Liver (tissue), 3 donors: ENCODE data around the gene ETV3L.

Experiments
- SP1 ChIP-seq: IDR thresholded peaks from 2 replicates; pipeline ENCODE4 v1.6.1; 2018; ENCODE audit warnings: antibody characterized with exemption, mild to moderate bottlenecking
- YY1 ChIP-seq: IDR thresholded peaks from 2 replicates; pipeline ENCODE4 v1.6.1; 2016; ENCODE audit warnings: antibody characterized with exemption, mild to moderate bottlenecking
- TF ChIP-seq, protein P1 (sequence below): fragments of 150-350 bp; IDR thresholded peaks from 2 replicates; pipeline ENCODE4 v1.5.1; 2017; ENCODE audit warnings: improper control_type of control experiment, low read depth, low read length; ENCODE audit not compliant: missing input control
- TF ChIP-seq, protein P2 (sequence below): IDR thresholded peaks from 2 replicates; pipeline ENCODE4 v1.6.1; 2016; ENCODE audit warnings: antibody characterized with exemption, mild to moderate bottlenecking
- TF ChIP-seq, protein P3 (sequence below): IDR thresholded peaks from 2 replicates; pipeline ENCODE4 v1.6.1; 2016; ENCODE audit warnings: antibody characterized with exemption
- donor health status: healthy.
- donor health status: healthy.

DNA sequence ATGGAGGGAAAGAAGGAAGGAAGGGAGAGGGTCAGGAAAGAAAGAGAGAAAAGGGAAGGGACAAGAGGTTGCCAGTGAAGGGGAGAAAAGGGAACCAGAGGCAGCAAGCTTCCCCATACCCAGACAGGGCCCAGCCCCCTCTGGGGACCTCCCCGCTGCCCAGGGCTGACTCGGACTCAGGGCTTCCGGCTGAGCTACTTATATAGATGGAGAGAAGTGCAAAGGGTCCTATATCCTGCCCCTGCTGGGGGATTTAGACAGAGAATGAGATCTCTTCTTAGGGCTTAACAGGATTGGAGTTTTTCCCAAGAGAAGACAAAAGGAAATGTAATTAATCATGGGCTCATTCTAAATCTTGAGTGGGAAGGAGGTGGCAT is at the start of gene ETV3L:
- TF ChIP-seq, protein P1, sequence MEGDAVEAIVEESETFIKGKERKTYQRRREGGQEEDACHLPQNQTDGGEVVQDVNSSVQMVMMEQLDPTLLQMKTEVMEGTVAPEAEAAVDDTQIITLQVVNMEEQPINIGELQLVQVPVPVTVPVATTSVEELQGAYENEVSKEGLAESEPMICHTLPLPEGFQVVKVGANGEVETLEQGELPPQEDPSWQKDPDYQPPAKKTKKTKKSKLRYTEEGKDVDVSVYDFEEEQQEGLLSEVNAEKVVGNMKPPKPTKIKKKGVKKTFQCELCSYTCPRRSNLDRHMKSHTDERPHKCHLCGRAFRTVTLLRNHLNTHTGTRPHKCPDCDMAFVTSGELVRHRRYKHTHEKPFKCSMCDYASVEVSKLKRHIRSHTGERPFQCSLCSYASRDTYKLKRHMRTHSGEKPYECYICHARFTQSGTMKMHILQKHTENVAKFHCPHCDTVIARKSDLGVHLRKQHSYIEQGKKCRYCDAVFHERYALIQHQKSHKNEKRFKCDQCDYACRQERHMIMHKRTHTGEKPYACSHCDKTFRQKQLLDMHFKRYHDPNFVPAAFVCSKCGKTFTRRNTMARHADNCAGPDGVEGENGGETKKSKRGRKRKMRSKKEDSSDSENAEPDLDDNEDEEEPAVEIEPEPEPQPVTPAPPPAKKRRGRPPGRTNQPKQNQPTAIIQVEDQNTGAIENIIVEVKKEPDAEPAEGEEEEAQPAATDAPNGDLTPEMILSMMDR, result no peak
- TF ChIP-seq YY1 (no peak), SP1 (no peak)
- TF ChIP-seq, protein P2, sequence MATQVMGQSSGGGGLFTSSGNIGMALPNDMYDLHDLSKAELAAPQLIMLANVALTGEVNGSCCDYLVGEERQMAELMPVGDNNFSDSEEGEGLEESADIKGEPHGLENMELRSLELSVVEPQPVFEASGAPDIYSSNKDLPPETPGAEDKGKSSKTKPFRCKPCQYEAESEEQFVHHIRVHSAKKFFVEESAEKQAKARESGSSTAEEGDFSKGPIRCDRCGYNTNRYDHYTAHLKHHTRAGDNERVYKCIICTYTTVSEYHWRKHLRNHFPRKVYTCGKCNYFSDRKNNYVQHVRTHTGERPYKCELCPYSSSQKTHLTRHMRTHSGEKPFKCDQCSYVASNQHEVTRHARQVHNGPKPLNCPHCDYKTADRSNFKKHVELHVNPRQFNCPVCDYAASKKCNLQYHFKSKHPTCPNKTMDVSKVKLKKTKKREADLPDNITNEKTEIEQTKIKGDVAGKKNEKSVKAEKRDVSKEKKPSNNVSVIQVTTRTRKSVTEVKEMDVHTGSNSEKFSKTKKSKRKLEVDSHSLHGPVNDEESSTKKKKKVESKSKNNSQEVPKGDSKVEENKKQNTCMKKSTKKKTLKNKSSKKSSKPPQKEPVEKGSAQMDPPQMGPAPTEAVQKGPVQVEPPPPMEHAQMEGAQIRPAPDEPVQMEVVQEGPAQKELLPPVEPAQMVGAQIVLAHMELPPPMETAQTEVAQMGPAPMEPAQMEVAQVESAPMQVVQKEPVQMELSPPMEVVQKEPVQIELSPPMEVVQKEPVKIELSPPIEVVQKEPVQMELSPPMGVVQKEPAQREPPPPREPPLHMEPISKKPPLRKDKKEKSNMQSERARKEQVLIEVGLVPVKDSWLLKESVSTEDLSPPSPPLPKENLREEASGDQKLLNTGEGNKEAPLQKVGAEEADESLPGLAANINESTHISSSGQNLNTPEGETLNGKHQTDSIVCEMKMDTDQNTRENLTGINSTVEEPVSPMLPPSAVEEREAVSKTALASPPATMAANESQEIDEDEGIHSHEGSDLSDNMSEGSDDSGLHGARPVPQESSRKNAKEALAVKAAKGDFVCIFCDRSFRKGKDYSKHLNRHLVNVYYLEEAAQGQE, result no peak
- TF ChIP-seq, protein P3, sequence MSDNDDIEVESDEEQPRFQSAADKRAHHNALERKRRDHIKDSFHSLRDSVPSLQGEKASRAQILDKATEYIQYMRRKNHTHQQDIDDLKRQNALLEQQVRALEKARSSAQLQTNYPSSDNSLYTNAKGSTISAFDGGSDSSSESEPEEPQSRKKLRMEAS, result no peak
